H1 (cell line): ENCODE results near the gene YIPF2. TPM values are rescaled to one million over a fixed set of nuclear protein-coding genes. Genes with fewer than 3 reads are reported as not detected.

ENCODE experiments used
- CTCF ChIA-PET: fragments of 300-600 bp; sonication (Branson Sonifier 250); formaldehyde crosslinking; loops from one replicate; lab custom pipeline; 2021; ENCODE audit not compliant: partially characterized antibody; lab: Charles Lee
- POLR2A ChIA-PET: fragments of 300-600 bp; sonication (Branson Sonifier 250); formaldehyde crosslinking; loops from one replicate; lab custom pipeline; 2021; ENCODE audit warnings: inconsistent platforms; ENCODE audit not compliant: partially characterized antibody; lab: Charles Lee
- DNase-seq, 2 experiments: peaks; one replicate each; pipeline versions ENCODE4 v3.0.0 to v3.0.0-alpha.2; 2010 to 2022; ENCODE audit warnings: low spot score in 2 of 2, low read depth in 1 of 2, mixed read lengths in 1 of 2
- FAIRE-seq: peaks from 2 replicates; lab custom pipeline; 2011; peaks lifted over from hg19 to GRCh38; lab: Jason Lieb, UNC
- H2AFZ ChIP-seq: 2 replicates; pipeline ENCODE4 v1.8.1; 2012; ENCODE audit warnings: low read length, inconsistent platforms
- H2AK5ac ChIP-seq: 2 replicates; pipeline ENCODE4 v1.6.1; 2013; ENCODE audit warnings: low read depth, low read length
- H2BK120ac ChIP-seq: replicated peaks from 2 replicates; pipeline ENCODE3; 2013; ENCODE audit warnings: low read depth, low read length, inconsistent platforms
- H2BK12ac ChIP-seq: 2 replicates; pipeline ENCODE4 v1.6.1; 2013; ENCODE audit warnings: low read depth, low read length
- H2BK15ac ChIP-seq: 2 replicates; pipeline ENCODE4 v1.6.1; 2013; ENCODE audit warnings: low read length
- H2BK20ac ChIP-seq: 2 replicates; pipeline ENCODE4 v1.6.1; 2013; ENCODE audit warnings: low read length
- H2BK5ac ChIP-seq: 2 replicates; pipeline ENCODE4 v1.6.1; 2013; ENCODE audit warnings: low read depth, low read length
- H3K14ac ChIP-seq: 2 replicates; pipeline ENCODE4 v1.6.1; 2013; ENCODE audit warnings: inconsistent platforms; ENCODE audit not compliant: insufficient read length
- H3K18ac ChIP-seq: 2 replicates; pipeline ENCODE4 v1.6.1; 2013; ENCODE audit warnings: low read length; ENCODE audit errors: extremely low read depth
- H3K23ac ChIP-seq: 2 replicates; pipeline ENCODE4 v1.6.1; 2013; ENCODE audit warnings: inconsistent platforms; ENCODE audit not compliant: insufficient read length
- H3K23me2 ChIP-seq: 2 replicates; pipeline ENCODE4 v1.6.1; 2013; ENCODE audit warnings: low read depth, low read length
- H3K27ac ChIP-seq: 2 replicates; pipeline ENCODE4 v1.6.1; 2011; ENCODE audit warnings: low read depth, low read length, inconsistent platforms
- H3K27me3 ChIP-seq, 4 experiments: replicated peaks in 1 of 4; 1 replicate in 1 of 4; 2 replicates in 3 of 4; pipeline versions ENCODE4 v1.6.1 to v1.8.1; 2011 to 2013; ENCODE audit warnings: low read length in 3 of 4, mild to moderate bottlenecking in 3 of 4, inconsistent platforms in 2 of 4, mixed read lengths in 2 of 4, moderate library complexity in 1 of 4; ENCODE audit not compliant: control insufficient read depth in 3 of 4, insufficient read depth in 3 of 4; ENCODE audit errors: extremely low read depth in 1 of 4
- H3K36me3 ChIP-seq, 4 experiments: 2 replicates each; pipeline versions ENCODE4 v1.6.1 to v1.8.1; 2011 to 2013; ENCODE audit warnings: mild to moderate bottlenecking in 4 of 4, low read length in 3 of 4, moderate library complexity in 2 of 4, control low read depth in 1 of 4, inconsistent platforms in 1 of 4; ENCODE audit not compliant: insufficient read depth in 4 of 4, control insufficient read depth in 2 of 4
- H3K4ac ChIP-seq: replicated peaks from 2 replicates; pipeline ENCODE3; 2013; ENCODE audit warnings: low read length, low read depth, mixed read lengths, inconsistent platforms; ENCODE audit not compliant: insufficient read length
- H3K4me1 ChIP-seq, 4 experiments: replicated peaks in 1 of 4; 1 replicate in 1 of 4; 2 replicates in 3 of 4; pipeline versions ENCODE4 v1.6.1 to v1.8.1; 2011 to 2013; ENCODE audit warnings: low read length in 3 of 4, inconsistent platforms in 2 of 4, mixed read lengths in 1 of 4; ENCODE audit not compliant: insufficient read depth in 4 of 4, control insufficient read depth in 3 of 4
- H3K4me2 ChIP-seq, 2 experiments: 2 replicates each; pipeline versions ENCODE4 v1.6.1 to v1.8.1; 2011 to 2013; ENCODE audit warnings: low read depth in 2 of 2, low read length in 2 of 2, control low read depth in 1 of 2, inconsistent platforms in 1 of 2, mild to moderate bottlenecking in 1 of 2; ENCODE audit not compliant: insufficient read depth in 1 of 2
- H3K4me3 ChIP-seq, 4 experiments: fragments of 200-600, 300-600 bp in 1 of 4; sonication (generic), shearing (Covaris generic), sonication (Bioruptor Twin) in 1 of 4; 2 replicates each; pipeline versions ENCODE4 v1.5.1 to v1.8.1; 2011 to 2016; ENCODE audit warnings: low read length in 4 of 4, low read depth in 3 of 4, control low read depth in 2 of 4, inconsistent platforms in 2 of 4, mild to moderate bottlenecking in 2 of 4, mixed read lengths in 1 of 4, moderate library complexity in 1 of 4; ENCODE audit not compliant: insufficient read depth in 2 of 4; ENCODE audit errors: extremely low read depth in 1 of 4
- H3K56ac ChIP-seq: replicated peaks from 2 replicates; pipeline ENCODE3; 2013; ENCODE audit warnings: low read depth, mild to moderate bottlenecking, mixed read lengths, low read length, inconsistent platforms; ENCODE audit not compliant: insufficient read length
- H3K79me1 ChIP-seq: 2 replicates; pipeline ENCODE4 v1.6.1; 2013; ENCODE audit warnings: low read depth, low read length, control low read depth
- H3K79me2 ChIP-seq, 2 experiments: 2 replicates each; pipeline versions ENCODE4 v1.6.1 to v1.8.1; 2012 to 2013; ENCODE audit warnings: low read length in 2 of 2, mild to moderate bottlenecking in 2 of 2, inconsistent platforms in 1 of 2; ENCODE audit not compliant: insufficient read depth in 2 of 2, control insufficient read depth in 1 of 2
- H3K9ac ChIP-seq, 4 experiments: replicated peaks in 1 of 4; 1 replicate in 1 of 4; 2 replicates in 3 of 4; pipeline versions ENCODE4 v1.6.1 to v1.8.1; 2011 to 2013; ENCODE audit warnings: low read depth in 3 of 4, low read length in 3 of 4, control low read depth in 2 of 4, mild to moderate bottlenecking in 2 of 4, moderate library complexity in 2 of 4, inconsistent platforms in 1 of 4; ENCODE audit errors: extremely low read depth in 1 of 4
- H3K9me3 ChIP-seq, 2 experiments: 2 replicates each; pipeline versions ENCODE4 v1.6.1 to v1.8.1; 2012 to 2013; ENCODE audit warnings: mild to moderate bottlenecking in 2 of 2, moderate library complexity in 2 of 2, control low read depth in 1 of 2, inconsistent platforms in 1 of 2, low read depth in 1 of 2, low read length in 1 of 2, mixed read lengths in 1 of 2; ENCODE audit not compliant: insufficient read depth in 2 of 2
- H4K20me1 ChIP-seq, 2 experiments: replicated peaks in 1 of 2; 2 replicates each; pipeline versions ENCODE3 to v1.8.1; 2011 to 2013; ENCODE audit warnings: inconsistent platforms in 2 of 2, low read length in 2 of 2, mild to moderate bottlenecking in 1 of 2; ENCODE audit not compliant: insufficient read depth in 2 of 2, control insufficient read depth in 1 of 2
- H4K5ac ChIP-seq: 2 replicates; pipeline ENCODE4 v1.6.1; 2013; ENCODE audit warnings: low read length, low read depth, mixed read lengths, inconsistent platforms; ENCODE audit not compliant: insufficient read length
- H4K8ac ChIP-seq: 2 replicates; pipeline ENCODE4 v1.8.0; 2013; ENCODE audit warnings: mild to moderate bottlenecking, moderate library complexity, low read length, inconsistent platforms; ENCODE audit not compliant: insufficient read depth; ENCODE audit errors: extremely low read depth
- H4K91ac ChIP-seq: replicated peaks from 2 replicates; pipeline ENCODE3; 2013; ENCODE audit warnings: low read length, mixed read lengths, inconsistent platforms; ENCODE audit not compliant: insufficient read length
- TAF7 ChIP-seq: optimal IDR thresholded peaks from 2 replicates; pipeline ENCODE3; 2011; ENCODE audit warnings: low read depth, mild to moderate bottlenecking, inconsistent platforms, low read length, moderate library complexity, borderline replicate concordance
- WGBS, 2 experiments: shearing (Covaris generic) in 1 of 2; methylation state at CpG; one replicate each; pipeline versions ENCODE4 v1.1.6 to v1.1.7; 2013 to 2015; ENCODE audit warnings: low lambda C conversion rate in 2 of 2, mixed read lengths in 2 of 2, inconsistent platforms in 1 of 2, low coverage in 1 of 2, missing lambda C conversion rate in 1 of 2; ENCODE audit not compliant: insufficient replicate concordance in 2 of 2, insufficient coverage in 1 of 2, insufficient read length in 1 of 2; ENCODE audit errors: extremely low coverage in 1 of 2, missing lambda C conversion rate in 1 of 2; 5-methylcytosine and 5-hydroxymethylcytosine counted together
- polyA plus RNA-seq, 7 experiments: library from polyadenylated mRNA; depleted of rRNA in 3 of 7; stranded (reverse) in 5 of 7; unstranded in 2 of 7; fragments of >200 nt in 5 of 7; fragments of 200-250 nt in 2 of 7; gene quantifications; 1 replicate in 5 of 7; 2 replicates in 1 of 7; 4 replicates in 1 of 7; pipeline versions ENCODE4 v1.2.1 to v1.2.3, GENCODE V29; 2011 to 2013; ENCODE audit warnings: missing spikeins in 2 of 7, mixed read lengths in 2 of 7
- total RNA-seq: library from RNA; stranded (reverse); fragmentation: NEBNext Ultra II Directional; extraction: Animal tissue kit (Norgen Biotek cat#: 25700); gene quantifications from 2 replicates; pipeline ENCODE4 v1.2.1, GENCODE V29; 2021

Gene YIPF2
- total and polyA plus RNA-seq, 2 of the 8 experiments (the other 6 are each of a cell fraction or from before 2014, with no cell fraction given) = 48.3 to 112 TPM

GRCh38 chr19:10916602-10917001 is 11.8 kb downstream of the YIPF2 start:
- no peak overlapping the region for H3K18ac ChIP-seq
- no peaks in the 10 kb centered on the region for H3K27me3 ChIP-seq
- H3K9me3 ChIP-seq = no peaks in the 10 kb centered on the region
- H3K4me3 ChIP-seq = no peak overlapping the region
- no peak overlapping the region for H2BK12ac ChIP-seq
- no peak for TF ChIP-seq TAF7
- ChIA-PET CTCF (interaction anchor here (0.9 to 1.1 kb wide), 4 partner anchors 8 to 28 kb away, joined by 3 to 4 read pairs (median 4); no protein-coding TSS in a partner anchor), POLR2A (interaction anchor here (0.9 to 2.1 kb wide), 5 partner anchors 8 to 44 kb away, joined by 3 to 8 read pairs (median 4); no protein-coding TSS in a partner anchor)
- H4K20me1 ChIP-seq = peaks cover 3 to 13% of the 10 kb centered on the region in 2 experiments
- H2AFZ ChIP-seq = no peak overlapping the region
- H3K9ac ChIP-seq = no peak overlapping the region; a peak in 1 of 7 replicates
- no peak overlapping the region for H3K56ac ChIP-seq
- no peak overlapping the region for H4K8ac ChIP-seq
- H3K4me1 ChIP-seq = no peaks in the 10 kb centered on the region; a peak in 2 of 7 replicates
- H3K36me3 ChIP-seq = peaks cover 10 to 40% (median 28%) of the 10 kb centered on the region in 4 experiments; a peak in 7 of 8 replicates
- H2BK15ac ChIP-seq = no peak overlapping the region
- no peak overlapping the region for H3K27ac ChIP-seq
- WGBS, 2 experiments = 97% methylated on average over 6 of the region's 6 CpGs; no CpG with 5 or more reads in 1 of the 2 experiments
- no peak overlapping the region for H3K4ac ChIP-seq
- FAIRE-seq (no peak), DNase-seq (no peak)
- no peak overlapping the region for H4K5ac ChIP-seq
- no peak overlapping the region for H4K91ac ChIP-seq
- H2AK5ac ChIP-seq = no peak overlapping the region
- no peak overlapping the region for H2BK120ac ChIP-seq
- no peak overlapping the region for H3K14ac ChIP-seq
- no peak overlapping the region for H3K23ac ChIP-seq
- H2BK20ac ChIP-seq = no peak overlapping the region
- no peak overlapping the region for H3K4me2 ChIP-seq
- H3K79me2 ChIP-seq = no peaks in the 10 kb centered on the region
- no peaks in the 10 kb centered on the region for H3K23me2 ChIP-seq
- peaks cover 2% of the 10 kb centered on the region for H3K79me1 ChIP-seq
- H2BK5ac ChIP-seq = no peak overlapping the region
